ENCODE measurements around the gene MAP4.
"Not testable (repeated sequence)": the region's sequence is repeated elsewhere in the genome, so short reads cannot be mapped to it uniquely, and the experiment has no call there.

The MAP4 gene

DNA sequence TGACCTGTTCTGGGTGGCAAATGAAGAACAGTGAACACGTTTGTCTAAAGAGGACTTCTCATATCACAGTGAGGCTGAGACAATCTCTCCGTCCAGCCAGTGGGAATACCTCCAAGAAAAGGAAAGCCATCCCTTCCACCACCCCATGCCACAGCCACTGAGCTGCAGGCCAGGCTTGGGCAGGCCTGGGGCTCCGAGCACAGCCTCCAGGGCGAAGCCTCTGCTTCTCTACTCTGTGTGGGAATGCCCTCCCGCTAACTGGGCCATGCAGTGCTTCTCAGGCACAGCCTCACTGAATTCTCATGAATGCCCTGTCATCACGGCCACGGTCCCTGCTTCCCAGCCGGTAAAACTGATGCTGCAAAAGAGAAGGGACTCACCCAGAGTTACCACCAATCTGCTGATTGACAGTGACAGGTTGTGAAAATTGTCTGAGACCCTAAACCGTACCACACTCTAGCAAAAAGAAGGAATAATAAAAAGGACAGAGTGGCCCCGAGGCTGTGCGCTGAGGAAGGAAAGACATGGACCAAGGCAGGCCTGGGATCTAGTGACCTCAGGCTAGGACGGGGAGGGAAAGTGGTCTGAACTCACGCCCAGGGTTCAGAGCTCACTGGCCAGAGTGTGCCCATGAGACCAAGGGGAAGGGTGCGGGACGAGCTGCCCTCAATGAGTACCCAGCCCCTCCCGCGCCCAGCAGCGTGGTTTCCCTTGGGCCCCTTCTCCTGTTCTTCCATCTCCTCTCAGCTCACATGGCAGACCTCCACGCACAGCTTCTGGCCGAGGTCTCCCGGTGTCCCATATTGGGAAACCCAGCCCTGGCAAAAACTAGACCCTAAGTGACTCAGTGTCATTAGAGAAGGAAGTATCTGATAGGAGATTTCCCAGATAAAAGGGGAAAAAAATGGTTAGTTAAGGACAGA lies 160.5 kb downstream of the MAP4 start:
- no peak for DNase-seq

DNA sequence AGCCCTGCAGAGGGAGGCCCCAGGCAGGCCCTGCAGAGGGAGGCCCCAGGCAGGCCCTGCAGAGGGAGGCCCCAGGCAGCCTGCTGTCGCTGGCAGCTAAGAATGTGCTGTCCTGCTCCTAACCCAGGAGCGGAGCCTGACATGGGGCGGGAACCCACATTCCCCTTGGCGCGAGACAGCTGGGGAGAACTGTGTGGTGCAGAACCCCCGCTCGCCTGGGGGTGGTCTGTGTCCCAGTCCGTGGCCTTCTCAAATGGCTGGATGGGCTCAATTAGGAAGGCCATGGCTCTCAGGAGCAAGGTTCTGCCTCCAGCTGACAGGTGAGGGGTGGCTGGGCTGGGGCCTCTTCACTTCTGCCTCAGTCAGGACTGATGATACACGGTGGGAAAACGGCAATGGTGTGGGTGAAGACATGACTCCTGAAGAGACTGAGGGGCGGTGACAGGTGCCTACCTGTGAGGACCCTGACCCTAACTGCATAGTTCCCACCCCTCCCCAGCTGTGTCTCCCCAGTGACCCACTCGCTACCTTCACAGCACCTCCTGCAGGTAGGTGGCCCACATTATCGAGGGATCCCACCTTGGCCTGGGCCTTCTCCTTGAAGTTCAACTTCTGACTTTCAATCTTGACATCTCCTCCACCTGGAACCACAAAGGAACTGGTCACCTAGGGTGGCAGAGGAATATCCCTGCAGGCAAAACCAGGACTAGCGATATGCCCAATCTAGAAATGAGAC lies 161.3 kb downstream of the MAP4 start:
- no peak for DNase-seq

DNA sequence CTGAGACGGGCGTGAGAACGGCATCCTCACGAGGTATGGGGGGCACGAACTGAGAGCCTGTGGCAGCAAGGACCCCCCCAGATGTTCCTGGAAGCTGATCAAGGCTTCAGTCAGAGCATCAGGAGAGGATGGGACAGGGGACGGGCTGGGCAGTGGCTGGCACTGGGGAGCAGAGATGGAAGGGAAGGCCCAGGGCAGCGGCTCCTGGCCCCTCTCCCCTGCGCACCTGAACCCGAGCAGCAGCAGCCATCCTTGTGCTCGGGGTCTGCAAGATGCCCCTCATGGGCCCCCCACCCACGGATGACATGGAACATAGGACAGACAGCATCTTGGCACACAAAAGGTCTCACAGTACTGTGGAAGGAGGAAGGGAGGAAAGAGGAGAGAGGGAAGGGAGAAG lies 161.9 kb downstream of the MAP4 start:
- DNase-seq: no peak

DNA sequence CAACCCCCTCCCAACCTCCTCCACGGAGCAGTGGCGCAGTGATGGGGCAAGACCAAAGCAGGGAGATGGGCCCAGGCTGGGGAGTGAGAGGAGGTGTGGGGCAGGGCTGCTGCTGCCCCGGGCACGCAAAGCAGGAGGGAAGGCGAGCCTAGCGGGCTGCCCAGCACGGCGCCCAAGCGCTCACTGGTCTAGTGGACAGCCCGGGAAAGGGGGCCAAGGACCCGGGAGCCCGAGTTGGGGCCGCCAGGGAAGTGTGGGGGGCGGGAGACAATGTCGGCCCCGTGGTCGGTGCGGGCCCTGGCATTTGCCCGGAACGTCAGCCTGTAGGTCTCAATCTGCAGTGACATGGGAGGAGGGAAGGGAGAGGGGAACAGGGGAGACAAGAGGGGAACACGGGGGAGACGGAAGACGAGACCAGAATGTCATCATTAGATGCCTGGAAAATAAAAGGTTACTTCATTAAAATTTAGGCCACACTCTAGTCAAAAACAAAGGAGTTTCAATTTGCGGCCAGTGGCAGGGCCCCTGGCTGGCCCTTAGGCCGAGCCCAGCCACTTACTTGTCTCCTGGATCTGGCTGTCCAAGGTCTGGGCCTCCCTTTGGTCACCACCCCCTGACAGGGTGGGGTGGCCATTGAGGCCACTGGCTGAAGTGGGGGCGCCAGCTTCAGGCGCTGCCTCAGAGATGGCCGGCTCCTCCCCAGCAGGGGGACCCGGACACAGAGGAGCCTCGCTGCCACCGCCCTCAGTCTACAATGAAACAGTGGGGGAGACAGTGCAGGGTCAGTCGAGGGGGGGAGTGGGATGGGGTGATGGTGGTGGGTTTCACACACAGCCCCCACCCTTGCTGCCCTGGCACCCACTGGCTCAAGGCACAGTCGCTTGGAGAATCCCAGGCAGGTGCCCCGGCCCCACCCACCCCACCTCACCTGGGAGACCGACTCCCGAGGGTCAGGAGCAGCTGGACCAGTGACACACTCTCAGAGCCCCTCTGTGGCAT lies 163.3 kb downstream of the MAP4 start:
- no peak for DNase-seq

DNA sequence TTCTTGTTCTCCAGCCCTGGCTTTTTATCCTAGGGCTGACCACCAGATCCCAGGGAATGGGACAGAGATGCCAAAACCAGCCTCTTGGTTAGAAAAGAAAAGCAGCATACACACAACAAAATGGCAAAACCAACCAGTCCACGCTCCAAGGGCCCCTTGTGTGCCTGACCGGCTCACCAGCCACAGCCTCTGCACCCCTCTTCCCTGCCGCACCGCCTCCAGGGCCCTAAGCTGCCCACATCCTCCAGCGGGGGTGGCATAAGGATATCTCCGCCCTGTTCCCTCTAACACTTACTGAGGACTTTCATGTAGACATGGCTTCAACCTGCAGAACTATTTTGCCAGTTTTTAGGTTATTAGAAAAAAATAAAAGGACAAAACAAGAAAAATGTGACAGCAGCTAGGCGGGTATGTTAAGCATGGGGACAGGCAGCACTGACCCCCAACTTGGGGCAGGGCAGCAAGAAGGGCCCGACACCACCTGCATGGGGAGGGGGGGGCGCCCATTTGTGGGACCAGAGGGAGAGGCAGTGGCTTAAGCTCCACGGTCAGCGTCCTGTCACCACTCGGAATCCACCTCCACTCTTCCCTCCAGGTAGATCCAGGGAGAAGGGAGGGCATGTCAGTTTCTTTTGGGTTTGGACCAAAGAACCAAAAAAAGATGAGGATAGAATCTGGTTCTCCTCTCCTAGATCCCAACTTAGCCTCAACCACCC lies 164.2 kb downstream of the MAP4 start:
- DNase-seq: no peak

DNA sequence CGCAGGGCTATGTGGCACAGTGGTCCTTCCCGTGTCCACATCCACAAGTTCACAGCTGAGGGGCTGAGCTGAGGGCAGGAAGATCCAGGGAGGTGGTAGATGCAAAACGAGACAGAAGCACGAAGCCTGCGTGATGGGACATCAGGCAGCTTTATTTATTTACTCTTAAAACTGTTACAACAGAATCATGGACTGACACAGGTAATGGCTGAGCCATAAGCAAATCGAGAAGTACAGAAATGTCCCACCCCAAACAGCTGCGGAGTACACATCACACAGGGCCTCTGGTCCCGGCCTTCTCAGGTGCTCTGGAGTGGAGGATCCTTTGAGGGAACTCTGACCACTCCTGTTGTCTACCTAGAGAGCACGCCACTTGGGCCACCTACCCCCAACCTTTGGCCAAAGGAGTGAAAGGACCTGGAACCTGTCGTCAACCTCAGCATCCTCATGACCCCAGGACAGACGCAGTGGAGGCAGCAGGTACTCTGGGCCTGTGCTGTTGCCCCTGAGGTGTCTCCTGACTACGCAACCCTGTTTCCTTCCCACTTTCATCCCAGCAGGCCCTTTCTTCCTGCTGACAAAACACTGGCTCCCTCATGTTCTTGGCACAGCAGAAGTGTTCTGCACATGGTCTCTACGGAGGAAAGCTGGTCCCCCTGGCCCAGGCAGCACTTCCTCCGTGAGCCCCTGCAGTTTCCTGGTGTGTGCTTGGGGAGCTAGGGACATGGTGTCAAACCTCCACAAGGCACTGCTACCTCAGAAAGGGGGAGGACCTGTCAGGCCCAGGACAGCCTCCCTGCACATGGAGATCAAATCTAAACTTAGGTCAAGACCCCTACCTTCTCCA lies 165.4 kb downstream of the MAP4 start:
- no peak for DNase-seq

DNA sequence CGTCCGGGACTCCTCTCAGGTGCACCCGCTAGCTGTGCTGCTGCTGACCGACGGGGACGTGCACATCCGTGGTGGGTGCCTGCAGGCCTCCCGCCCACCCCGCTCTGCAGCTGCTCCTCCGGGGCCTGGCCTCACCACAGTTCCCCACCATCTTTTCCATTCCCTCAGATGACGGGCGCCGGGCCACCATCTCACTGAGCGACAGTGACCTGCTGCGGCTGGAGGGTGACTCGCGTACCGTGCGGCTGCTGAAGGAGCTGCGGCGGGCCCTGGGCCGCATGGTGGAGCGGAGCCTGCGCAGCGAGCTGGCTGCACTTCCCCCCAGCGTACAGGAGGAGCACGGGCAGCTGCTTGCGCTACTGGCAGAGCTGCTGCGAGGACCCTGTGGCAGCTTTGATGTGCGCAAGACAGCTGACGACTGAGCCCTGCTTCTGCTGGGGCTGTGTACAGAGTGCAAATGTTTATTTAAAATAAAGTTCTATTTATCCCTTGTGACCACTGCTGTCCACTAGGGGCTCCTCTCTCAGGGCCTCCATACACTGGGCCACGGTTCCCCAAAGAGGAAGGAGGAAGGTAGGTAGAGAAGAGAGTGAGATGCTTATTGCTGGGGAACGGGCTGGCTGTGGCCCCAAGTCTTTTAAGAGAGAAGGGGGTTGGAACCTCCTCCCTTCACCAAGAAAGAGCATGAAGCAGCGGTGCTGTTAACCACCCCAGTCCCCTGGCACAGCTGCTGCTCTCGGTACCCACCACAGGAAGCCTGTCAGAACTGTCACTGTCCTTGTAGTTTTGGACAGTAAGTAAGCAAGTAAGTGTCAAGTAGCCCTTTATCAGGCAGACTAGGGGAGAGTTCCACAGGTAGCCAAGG lies 166.3 kb downstream of the MAP4 start:
- DNase-seq: no peak

DNA sequence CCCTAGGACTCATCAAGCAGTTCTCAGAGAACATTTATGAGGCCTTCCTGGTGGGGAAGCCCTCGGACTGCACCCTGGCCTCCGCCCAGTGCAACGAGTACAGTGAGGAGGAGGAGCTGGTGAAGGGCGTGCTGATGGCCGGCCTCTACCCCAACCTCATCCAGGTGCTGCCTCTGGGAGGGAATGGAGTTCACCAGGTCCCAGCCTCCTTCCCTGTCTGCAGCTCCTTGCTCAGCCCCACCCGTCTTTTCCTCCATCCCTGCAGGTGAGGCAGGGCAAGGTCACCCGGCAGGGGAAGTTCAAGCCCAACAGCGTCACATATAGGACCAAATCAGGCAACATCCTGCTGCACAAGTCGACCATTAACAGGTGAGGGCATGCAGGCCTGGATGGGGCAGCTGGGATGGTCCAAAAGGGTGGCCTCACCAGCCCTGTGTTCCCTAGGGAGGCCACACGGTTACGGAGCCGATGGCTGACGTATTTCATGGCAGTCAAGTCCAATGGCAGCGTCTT lies 167.0 kb downstream of the MAP4 start:
- no peak for DNase-seq

DNA sequence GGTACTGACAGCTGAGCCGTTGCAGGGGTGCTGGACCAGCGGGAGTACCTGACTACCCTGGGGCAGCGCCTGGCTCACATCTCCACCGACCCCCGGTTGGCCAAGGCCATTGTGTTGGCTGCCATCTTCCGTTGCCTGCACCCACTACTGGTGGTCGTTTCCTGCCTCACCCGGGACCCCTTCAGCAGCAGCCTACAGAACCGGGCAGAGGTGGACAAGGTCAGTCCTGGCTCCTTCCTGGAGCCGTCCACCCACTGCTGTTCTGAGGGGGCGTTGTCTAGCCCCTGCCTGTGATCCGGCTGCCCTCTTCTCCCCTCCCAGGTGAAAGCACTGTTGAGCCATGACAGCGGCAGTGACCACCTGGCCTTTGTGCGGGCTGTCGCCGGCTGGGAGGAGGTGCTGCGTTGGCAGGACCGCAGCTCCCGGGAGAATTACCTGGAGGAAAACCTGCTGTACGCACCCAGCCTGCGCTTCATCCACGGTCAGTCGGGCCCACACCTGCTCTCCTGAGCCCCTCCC lies 167.6 kb downstream of the MAP4 start:
- no peak for DNase-seq

DNA sequence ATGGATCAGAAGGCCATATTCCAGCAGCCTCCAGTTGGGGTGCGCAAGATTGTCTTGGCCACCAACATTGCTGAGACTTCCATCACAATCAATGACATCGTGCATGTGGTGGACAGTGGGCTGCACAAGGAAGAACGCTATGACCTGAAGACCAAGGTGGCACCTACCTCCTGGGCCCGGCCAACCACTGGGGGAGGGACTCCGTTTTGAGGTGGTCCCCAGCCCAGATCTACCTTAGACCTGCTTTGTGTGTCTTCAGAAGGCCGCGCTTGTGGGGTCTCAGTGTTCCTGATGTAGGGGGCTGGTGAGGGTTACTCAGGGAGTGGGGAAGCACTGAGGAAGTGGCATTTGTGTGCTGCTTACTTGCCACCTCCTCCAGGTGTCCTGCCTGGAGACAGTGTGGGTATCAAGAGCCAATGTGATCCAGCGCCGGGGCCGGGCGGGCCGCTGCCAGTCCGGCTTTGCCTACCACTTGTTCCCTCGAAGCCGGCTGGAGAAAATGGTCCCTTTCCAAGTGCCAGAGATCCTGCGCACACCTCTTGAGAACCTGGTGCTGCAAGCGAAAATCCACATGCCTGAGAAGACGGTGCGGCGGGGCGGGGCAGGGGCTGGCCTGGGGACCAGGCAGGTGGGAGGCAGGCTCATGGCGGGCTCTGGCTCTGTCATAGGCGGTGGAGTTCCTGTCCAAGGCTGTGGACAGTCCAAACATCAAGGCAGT lies 168.3 kb downstream of the MAP4 start:
- DNase-seq: no peak

DNA sequence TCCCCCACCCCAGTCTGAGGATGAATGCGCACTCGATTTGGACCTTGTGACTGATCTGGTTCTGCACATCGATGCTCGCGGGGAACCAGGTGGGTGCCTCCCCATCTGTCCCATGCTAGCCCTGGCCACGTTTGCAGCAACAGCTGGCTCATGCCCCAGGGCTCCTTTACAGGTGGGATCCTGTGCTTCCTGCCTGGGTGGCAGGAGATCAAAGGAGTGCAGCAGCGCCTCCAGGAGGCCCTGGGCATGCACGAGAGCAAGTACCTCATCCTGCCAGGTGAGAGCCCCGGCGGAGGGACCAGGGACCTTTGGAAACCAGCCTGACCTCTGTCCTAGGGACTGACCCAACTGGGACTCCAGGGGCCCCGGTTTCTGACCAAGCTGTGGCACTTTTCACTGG lies 169.0 kb downstream of the MAP4 start:
- DNase-seq: no peak

DNA sequence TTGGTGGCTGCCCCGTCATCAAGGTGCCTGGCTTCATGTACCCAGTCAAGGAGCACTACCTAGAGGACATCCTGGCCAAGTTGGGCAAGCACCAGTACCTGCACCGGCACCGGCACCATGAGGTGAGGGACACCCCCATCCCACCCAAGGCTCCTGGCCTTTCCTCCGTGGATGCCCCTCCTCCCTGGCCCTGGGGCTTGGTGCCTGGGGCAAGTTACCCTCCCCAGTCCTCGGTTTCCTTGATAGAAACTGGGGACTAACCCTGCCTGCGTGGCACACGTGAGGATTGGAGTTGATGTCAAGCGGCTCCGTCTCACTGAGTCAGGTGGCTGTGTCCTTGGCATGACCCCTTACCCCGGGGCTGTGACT lies 169.4 kb downstream of the MAP4 start:
- no peak for DNase-seq

DNA sequence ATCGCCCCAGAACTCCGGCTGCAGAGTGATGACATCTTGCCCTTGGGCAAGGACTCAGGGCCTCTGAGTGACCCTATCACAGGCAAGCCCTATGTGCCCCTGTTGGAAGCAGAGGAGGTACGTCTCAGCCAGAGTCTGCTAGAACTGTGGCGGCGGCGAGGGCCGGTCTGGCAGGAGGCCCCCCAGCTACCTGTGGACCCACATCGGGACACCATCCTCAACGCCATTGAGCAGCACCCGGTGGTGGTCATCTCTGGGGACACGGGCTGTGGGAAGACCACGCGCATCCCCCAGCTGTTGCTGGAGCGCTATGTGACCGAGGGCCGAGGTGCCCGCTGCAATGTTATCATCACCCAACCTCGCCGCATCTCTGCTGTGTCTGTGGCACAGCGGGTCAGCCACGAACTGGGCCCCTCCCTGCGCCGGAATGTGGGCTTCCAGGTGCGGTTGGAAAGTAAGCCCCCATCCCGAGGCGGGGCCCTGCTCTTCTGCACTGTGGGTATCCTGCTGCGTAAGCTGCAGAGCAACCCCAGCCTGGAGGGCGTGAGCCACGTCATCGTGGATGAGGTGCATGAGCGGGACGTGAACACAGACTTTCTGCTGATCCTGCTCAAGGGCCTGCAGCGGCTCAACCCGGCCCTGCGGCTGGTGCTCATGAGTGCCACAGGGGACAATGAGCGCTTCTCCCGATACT lies 169.9 kb downstream of the MAP4 start:
- DNase-seq: no peak

DNA sequence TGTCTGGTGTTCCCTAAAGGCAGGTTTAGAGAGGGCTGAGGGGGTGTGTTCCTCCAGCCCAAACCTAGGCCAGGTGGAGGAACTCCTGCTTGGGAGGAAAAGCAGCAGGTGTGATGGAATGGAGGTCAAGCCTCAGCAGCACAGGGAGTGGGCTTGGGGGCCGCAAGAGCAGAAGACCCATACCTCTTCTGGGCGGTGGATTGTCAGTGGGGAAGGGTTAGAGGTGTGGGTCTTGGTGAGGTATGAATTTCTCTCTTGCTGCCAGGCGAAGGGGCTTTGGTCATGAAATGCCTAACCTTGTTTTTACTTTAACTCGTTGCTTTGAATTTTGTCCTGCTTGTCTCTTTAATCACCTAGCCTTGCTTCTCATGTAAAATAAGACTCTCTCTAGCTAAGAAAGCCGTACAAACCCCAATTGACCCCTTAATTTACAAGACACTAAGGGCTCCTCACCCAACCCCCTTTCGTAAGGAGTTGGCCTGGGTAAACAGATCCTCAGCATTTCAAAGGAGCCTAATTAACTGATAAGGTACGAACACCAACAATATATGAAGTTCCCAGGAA lies 174.3 kb downstream of the MAP4 start:
- no peak for DNase-seq

DNA sequence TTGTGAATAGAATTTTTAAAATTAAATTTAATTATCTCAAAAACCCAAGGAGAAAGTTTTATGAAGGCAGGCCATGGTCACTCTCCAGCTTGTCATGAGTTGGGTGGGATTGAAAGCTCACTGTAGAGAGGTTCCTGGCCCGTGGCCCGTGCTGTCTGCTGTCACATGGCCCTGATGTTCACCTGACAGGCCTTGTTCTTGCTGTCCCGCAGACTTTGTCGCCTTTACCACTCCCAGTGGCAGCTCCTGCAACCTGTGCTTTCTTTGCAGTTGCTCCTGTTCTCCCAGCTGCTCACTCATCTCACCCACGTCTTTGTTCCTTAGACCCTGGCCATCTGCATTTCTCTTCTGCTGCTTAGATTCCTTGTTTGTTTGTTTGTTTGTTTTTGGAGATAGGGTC lies 177.7 kb downstream of the MAP4 start:
- no peak for DNase-seq

DNA sequence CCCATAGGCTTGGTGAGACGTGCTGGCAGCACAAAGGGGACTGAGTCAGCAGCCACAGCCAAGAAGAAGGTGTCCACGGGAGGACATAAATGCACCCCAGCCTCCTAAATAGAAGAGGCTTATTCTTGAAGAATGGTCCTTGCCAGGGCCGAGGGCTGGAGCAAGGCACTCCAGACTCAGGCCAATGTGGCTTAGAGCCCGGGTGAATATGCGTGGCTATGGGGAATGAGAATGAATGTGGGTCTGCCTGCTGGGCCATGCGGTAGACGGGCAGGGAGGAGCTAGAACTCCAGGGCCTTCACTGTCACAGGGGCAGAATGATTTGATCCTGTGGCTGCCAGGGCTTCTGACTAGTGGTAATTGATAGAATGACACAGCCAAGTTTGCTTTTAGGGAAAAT lies 179.2 kb downstream of the MAP4 start:
- DNase-seq: no peak

DNA sequence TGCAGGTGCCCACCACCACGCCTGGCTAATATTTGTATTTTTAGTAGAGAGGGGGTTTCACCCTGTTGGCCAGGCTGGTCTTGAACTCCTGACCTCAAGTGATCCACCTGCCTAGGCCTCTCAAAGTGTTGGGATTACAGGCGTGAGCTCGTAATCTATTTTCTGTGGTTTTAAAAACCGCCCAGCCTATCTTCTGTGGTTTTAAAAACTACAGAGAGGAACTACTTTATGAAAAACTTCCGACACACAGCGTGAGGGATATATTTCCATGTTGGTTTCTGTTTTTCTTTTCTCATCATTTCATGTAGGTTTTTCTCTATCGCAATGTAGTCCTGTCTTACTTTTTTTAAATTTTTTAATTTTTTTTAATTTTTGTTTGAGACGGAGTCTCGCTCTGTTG lies 186.7 kb downstream of the MAP4 start:
- not testable (repeated sequence) for DNase-seq

DNA sequence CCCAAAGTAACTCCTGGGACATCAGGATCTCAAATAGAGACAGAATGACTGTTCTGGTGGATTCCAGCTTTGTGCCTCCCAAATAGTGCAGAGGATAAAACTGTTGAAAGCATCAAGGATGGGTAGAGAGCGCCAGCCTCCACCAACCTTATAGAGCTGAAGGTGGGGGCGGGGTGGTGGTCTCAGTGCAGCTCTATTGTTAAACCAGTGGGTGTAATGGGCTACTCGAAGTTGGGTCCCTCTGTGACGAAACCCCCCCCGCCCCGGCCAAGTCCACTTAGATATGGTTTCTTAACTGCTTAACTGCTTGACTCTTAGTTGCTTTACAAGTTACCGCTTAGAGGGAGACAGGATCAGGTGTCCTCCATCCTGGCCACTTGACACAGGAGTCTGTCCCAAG lies 190.6 kb downstream of the MAP4 start:
- DNase-seq: no peak
